GM12878 (cell line): ENCODE results near the gene DNAH1. TPM values are rescaled to one million over a fixed set of nuclear protein-coding genes. Genes with fewer than 3 reads are reported as not detected.

ENCODE experiments used
- ATAC-seq: fragments of 200-7000 bp; cut with Tn5 transposase; 3 replicates; pipeline ENCODE4 v1.9.1; 2020; ENCODE audit warnings: mild to moderate bottlenecking, moderate library complexity
- BruUV-seq: library from RNA; stranded (reverse); fragments of 400-500 nt; replicated peaks from 2 replicates; lab custom pipeline; 2021; lab: Mats Ljungman, UMichigan
- CTCF ChIA-PET: fragments of 300-600 bp; sonication (Branson Sonifier 250); formaldehyde crosslinking; extraction: SDS; loops from one replicate; lab custom pipeline; 2021; ENCODE audit warnings: inconsistent platforms; lab: Yijun Ruan, JAX
- POLR2A ChIA-PET: fragments of 350-600 bp; formaldehyde crosslinking; extraction: SDS; loops from one replicate; lab custom pipeline; 2021; ENCODE audit warnings: inconsistent platforms; lab: Charles Lee
- RAD21 ChIA-PET: fragments of 300-600 bp; sonication (Branson Sonifier 250); formaldehyde crosslinking; loops from one replicate; lab custom pipeline; 2023; ENCODE audit warnings: antibody characterized with exemption; ENCODE audit not compliant: unreplicated experiment; lab: Charles Lee
- SMC1A ChIA-PET: fragments of 300-600 bp; sonication (Branson Sonifier 250); formaldehyde crosslinking; loops from one replicate; lab custom pipeline; 2023; ENCODE audit not compliant: unreplicated experiment, uncharacterized antibody; lab: Charles Lee
- DNase-seq: peaks from one replicate; pipeline ENCODE4 v3.0.0-alpha.2; 2011; ENCODE audit warnings: low read depth, low spot score
- FAIRE-seq: peaks from 3 replicates; lab custom pipeline; 2011; peaks lifted over from hg19 to GRCh38; lab: Jason Lieb, UNC
- H2AFZ ChIP-seq: 2 replicates; pipeline ENCODE4 v1.6.0; 2011; ENCODE audit warnings: low read depth, low read length, control low read depth; ENCODE audit not compliant: control insufficient read depth
- H3K27ac ChIP-seq: 2 replicates; pipeline ENCODE4 v1.5.1; 2011; ENCODE audit warnings: control low read depth; ENCODE audit not compliant: control insufficient read depth, insufficient read depth
- H3K27me3 ChIP-seq, 2 experiments: replicated peaks in 1 of 2; 2 replicates each; pipeline versions ENCODE4 v1.6.0 to v1.6.1; 2011; ENCODE audit warnings: low read length in 1 of 2; ENCODE audit not compliant: control insufficient read depth in 2 of 2, insufficient read depth in 2 of 2
- H3K36me3 ChIP-seq, 2 experiments: 2 replicates each; pipeline ENCODE4 v1.5.1; 2011; ENCODE audit warnings: low read length in 1 of 2; ENCODE audit not compliant: control insufficient read depth in 2 of 2, insufficient read depth in 2 of 2
- H3K4me1 ChIP-seq: 2 replicates; pipeline ENCODE4 v1.6.1; 2011; ENCODE audit warnings: mild to moderate bottlenecking, low read length, moderate library complexity, mixed read lengths; ENCODE audit not compliant: control insufficient read depth, insufficient read depth
- H3K4me2 ChIP-seq: 2 replicates; pipeline ENCODE4 v1.6.0; 2011; ENCODE audit warnings: control low read depth; ENCODE audit not compliant: control insufficient read depth, insufficient read depth
- H3K4me3 ChIP-seq: fragments of 200-600 bp; sonication (generic); 2 replicates; pipeline ENCODE4 v1.5.1; 2016
- H3K79me2 ChIP-seq: 2 replicates; pipeline ENCODE4 v1.6.0; 2011; ENCODE audit warnings: low read length; ENCODE audit not compliant: control insufficient read depth, insufficient read depth
- H3K9ac ChIP-seq: 2 replicates; pipeline ENCODE4 v1.8.0; 2011; ENCODE audit warnings: low read length, control low read depth, mixed read lengths; ENCODE audit not compliant: control insufficient read depth, insufficient read depth
- H3K9me3 ChIP-seq: replicated peaks from 3 replicates; pipeline ENCODE4 v1.5.1; 2011; ENCODE audit warnings: mild to moderate bottlenecking, low read length; ENCODE audit not compliant: control insufficient read depth, insufficient read depth
- H4K20me1 ChIP-seq: 2 replicates; pipeline ENCODE4 v1.6.0; 2011; ENCODE audit not compliant: control insufficient read depth, insufficient read depth
- CEBPB ChIP-seq, 2 experiments: fragments of 150-350 bp in 1 of 2; IDR thresholded peaks; 2 replicates each; pipeline ENCODE4 v1.6.1; 2012 to 2014; ENCODE audit warnings: low read depth in 2 of 2, low read length in 2 of 2, borderline replicate concordance in 1 of 2, inconsistent platforms in 1 of 2
- EED ChIP-seq: sonication (generic); IDR thresholded peaks from 2 replicates; pipeline ENCODE4 v1.6.1; 2016; ENCODE audit warnings: antibody characterized with exemption, low read depth
- EZH2 ChIP-seq: IDR thresholded peaks from 2 replicates; pipeline ENCODE4 v1.6.1; 2012; ENCODE audit warnings: low read depth, mild to moderate bottlenecking, control low read depth, inconsistent platforms, low read length, borderline replicate concordance; ENCODE audit not compliant: control insufficient read depth
- FOS ChIP-seq: IDR thresholded peaks from 3 replicates; pipeline ENCODE4 v1.6.1; 2011; ENCODE audit warnings: borderline replicate concordance; ENCODE audit not compliant: insufficient read length; ENCODE audit errors: extremely low read depth
- HDGF ChIP-seq: fragments of 450-650 bp; IDR thresholded peaks from 2 replicates; pipeline ENCODE4 v1.6.1; 2016; ENCODE audit warnings: antibody characterized with exemption
- IRF5 ChIP-seq: fragments of 450-650 bp; IDR thresholded peaks from 2 replicates; pipeline ENCODE4 v1.6.1; 2017; ENCODE audit warnings: borderline replicate concordance
- NFIC ChIP-seq: IDR thresholded peaks from 2 replicates; pipeline ENCODE4 v1.6.1; 2012; ENCODE audit warnings: low read depth, mild to moderate bottlenecking, inconsistent platforms, low read length, moderate library complexity
- NFYB ChIP-seq: IDR thresholded peaks from 2 replicates; pipeline ENCODE4 v1.6.1; 2011; ENCODE audit warnings: low read depth, mild to moderate bottlenecking, low read length, improper control_type of control experiment, moderate library complexity; ENCODE audit not compliant: insufficient read depth
- PML ChIP-seq: IDR thresholded peaks from 2 replicates; pipeline ENCODE4 v1.6.1; 2012; ENCODE audit warnings: low read length, inconsistent platforms
- POLR2AphosphoS5 ChIP-seq: IDR thresholded peaks from 2 replicates; pipeline ENCODE4 v1.6.1; 2011; ENCODE audit warnings: mild to moderate bottlenecking, low read length, inconsistent platforms
- SMARCA5 ChIP-seq: fragments of 450-650 bp; IDR thresholded peaks from 2 replicates; pipeline ENCODE4 v1.6.1; 2017; ENCODE audit warnings: mild to moderate bottlenecking
- TAF1 ChIP-seq: IDR thresholded peaks from 2 replicates; pipeline ENCODE4 v1.6.1; 2011; ENCODE audit warnings: mild to moderate bottlenecking, low read depth, low read length, borderline replicate concordance
- WRNIP1 ChIP-seq: IDR thresholded peaks from 2 replicates; pipeline ENCODE4 v1.6.1; 2011; ENCODE audit warnings: low read depth, low read length, improper control_type of control experiment, borderline replicate concordance
- YBX1 ChIP-seq: fragments of 450-650 bp; IDR thresholded peaks from 2 replicates; pipeline ENCODE4 v1.6.1; 2016; ENCODE audit warnings: antibody characterized with exemption
- ZNF384 ChIP-seq: IDR thresholded peaks from 2 replicates; pipeline ENCODE4 v1.6.1; 2012; ENCODE audit warnings: low read depth, mild to moderate bottlenecking, low read length, improper control_type of control experiment, borderline replicate concordance
- WGBS: methylation state at CpG from one replicate; pipeline ENCODE4 v1.1.6; 2016; ENCODE audit warnings: low lambda C conversion rate; ENCODE audit not compliant: insufficient replicate concordance, insufficient coverage; ENCODE audit errors: missing lambda C conversion rate; 5-methylcytosine and 5-hydroxymethylcytosine counted together
- in situ Hi-C: fragments of 300-500 bp; cut with MboI; formaldehyde crosslinking; loops from 9 replicates; pipeline ENCODE4 v1.14.3; 2018; ENCODE audit warnings: mixed read lengths
- intact Hi-C: fragments of 100-400 bp; cut with micrococcal nuclease; formaldehyde crosslinking; loops from one replicate; pipeline ENCODE4 v1.14.2; 2022; ENCODE audit not compliant: unreplicated experiment
- polyA plus RNA-seq, 11 experiments: library from polyadenylated mRNA; depleted of rRNA in 4 of 11; unstranded in 6 of 11; stranded (reverse) in 5 of 11; fragments of >200 nt; fragmentation: Nextera tagmentation in 4 of 11; fragmentation: Illumina TruSeq in 1 of 11; extraction: Ambion mirVana in 4 of 11; extraction: Trizol in 1 of 11; gene quantifications; 1 replicate in 1 of 11; 2 replicates in 10 of 11; pipeline versions ENCODE4 v1.2.1 to v1.2.3, GENCODE V29; 2011 to 2016; ENCODE audit warnings: inconsistent platforms in 2 of 11, missing spikeins in 2 of 11, low read depth in 1 of 11
- total RNA-seq, 4 experiments: library from RNA; depleted of rRNA in 3 of 4; stranded (reverse); fragments of >200 nt in 3 of 4; fragmentation: Illumina TruSeq in 1 of 4; extraction: Trizol in 1 of 4; gene quantifications; 2 replicates each; pipeline versions ENCODE4 v1.2.1 to v1.2.3, GENCODE V29; 2013 to 2021

DNAH1 gene
- total and polyA plus RNA-seq, 10 of the 15 experiments (the other 5 are each of a cell fraction or from before 2014, with no cell fraction given): 0.31 to 5.8 (median 2.7) TPM

- DNase-seq (no peak), ATAC-seq (no peak), FAIRE-seq (no peak)
- H3K4me2 ChIP-seq: no peak overlapping the region
- no peaks in the 10 kb centered on the region for H3K4me1 ChIP-seq
- ChIA-PET RAD21 (interaction anchor here (0.7 to 1.0 kb wide), 2 partner anchors 9 to 118 kb away, joined by 3 to 4 read pairs; no protein-coding TSS in a partner anchor), CTCF (interaction anchor here (1.0 to 1.7 kb wide), 4 partner anchors 9 to 127 kb away, joined by 3 to 15 read pairs (median 4); no protein-coding TSS in a partner anchor), SMC1A (interaction anchor here (0.6 to 2.0 kb wide), 2 partner anchors 9 to 74 kb away, joined by 3 to 9 read pairs; no protein-coding TSS in a partner anchor), POLR2A (no interaction called here)
- whole genome bisulfite sequencing: 80% methylated on average over 13 of the region's 13 CpGs
- H2AFZ ChIP-seq: no peak overlapping the region
- H3K27me3 ChIP-seq: no peaks in the 10 kb centered on the region
- no peak overlapping the region for H3K9ac ChIP-seq
- no peaks in the 10 kb centered on the region for H3K79me2 ChIP-seq
- no peak overlapping the region for H3K4me3 ChIP-seq
- in situ Hi-C loops (no loop called here), intact Hi-C loops (no loop called here)
- H4K20me1 ChIP-seq: no peaks in the 10 kb centered on the region
- H3K27ac ChIP-seq: no peak overlapping the region
- no peaks in the 10 kb centered on the region for H3K9me3 ChIP-seq
- no TSS peak for BruUV-seq
- no peaks in the 10 kb centered on the region; a peak in 2 of 4 replicates for H3K36me3 ChIP-seq
- TF ChIP-seq NFYB: no peak
- TF ChIP-seq WRNIP1: no peak
These were observed 31.9 kb downstream of the DNAH1 start for GRCh38 chr3:52347716-52348635.

DNA sequence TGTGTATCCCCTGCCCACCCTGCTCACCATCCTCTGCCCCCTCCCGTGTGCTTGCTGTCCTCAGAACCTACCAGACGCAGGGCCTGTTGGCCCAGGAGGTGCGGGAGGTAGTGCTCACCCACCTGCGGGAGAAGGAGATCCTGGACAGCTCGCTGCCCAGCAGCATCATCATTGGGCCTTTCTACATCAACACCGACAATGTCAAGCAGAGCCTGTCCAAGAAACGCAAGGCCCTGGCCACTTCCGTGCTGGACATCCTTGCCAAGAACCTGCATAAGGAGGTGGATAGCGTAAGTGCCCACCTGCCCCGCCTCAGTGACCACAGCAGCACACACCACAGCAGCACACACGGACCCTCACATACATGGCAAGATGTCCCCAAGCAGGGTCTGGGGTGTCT is 33.0 kb downstream of the DNAH1 start:
- H3K79me2 ChIP-seq: no peaks in the 10 kb centered on the region
- no peak overlapping the region for H3K4me3 ChIP-seq
- ChIA-PET RAD21 (no interaction called here), POLR2A (no interaction called here), CTCF (interaction anchor here (1.5 to 4.0 kb wide), 3 partner anchors 10 to 97 kb away, joined by 3 to 17 read pairs (median 4); no protein-coding TSS in a partner anchor), SMC1A (interaction anchor here (2.0 kb wide), 1 partner anchor 10 kb away, joined by 9 read pairs; no protein-coding TSS in a partner anchor)
- DNase-seq: no peak
- no peak overlapping the region for H3K27ac ChIP-seq
- no peak overlapping the region for H2AFZ ChIP-seq
- no peaks in the 10 kb centered on the region for H3K4me1 ChIP-seq
- no peaks in the 10 kb centered on the region for H4K20me1 ChIP-seq
- no peaks in the 10 kb centered on the region for H3K9me3 ChIP-seq
- 93% methylated on average over 11 of the region's 11 CpGs for WGBS
- in situ Hi-C loops (no loop called here), intact Hi-C loops (no loop called here)
- no peaks in the 10 kb centered on the region; a peak in 2 of 4 replicates for H3K36me3 ChIP-seq
- no peak overlapping the region for H3K4me2 ChIP-seq
- ATAC-seq: no peak
- TF ChIP-seq SMARCA5 (no peak), YBX1 (no peak), CEBPB (IDR thresholded peaks at IDR 0.05; ENCODE audit: borderline replicate concordance in 1 of 2, low read depth in 2 of 2, low read length in 2 of 2) (no peak), ZNF384 (no peak), TAF1 (no peak), EED (no peak), IRF5 (no peak), FOS (no peak), EZH2 (no peak), NFIC (no peak), HDGF (no peak), POLR2AphosphoS5 (no peak), PML (no peak)
- FAIRE-seq: no peak
- no TSS peak for BruUV-seq
- H3K9ac ChIP-seq: no peak overlapping the region
- H3K27me3 ChIP-seq: no peaks in the 10 kb centered on the region
